Neutrophil (primary cell): ENCODE data around the gene SRSF4.

Experiments used
- H3K27ac ChIP-seq: fragments of 200-600 bp; sonication (generic); 2 replicates; pipeline ENCODE4 v1.5.1; 2016; ENCODE audit warnings: mild to moderate bottlenecking, moderate library complexity
- H3K27me3 ChIP-seq: fragments of 200-600 bp; sonication (generic); 2 replicates; pipeline ENCODE4 v1.6.0; 2016; ENCODE audit warnings: mild to moderate bottlenecking
- H3K36me3 ChIP-seq: fragments of 200-600 bp; sonication (generic); 2 replicates; pipeline ENCODE4 v1.5.1; 2017
- H3K4me1 ChIP-seq, 2 experiments: fragments of 200-600 bp in 1 of 2; sonication (generic) in 1 of 2; 1 replicate in 1 of 2; 2 replicates in 1 of 2; pipeline versions ENCODE4 v1.5.1 to v1.6.1; 2013 to 2016; ENCODE audit warnings: low read depth in 1 of 2, low read length in 1 of 2, mild to moderate bottlenecking in 1 of 2, moderate library complexity in 1 of 2; ENCODE audit not compliant: control insufficient read depth in 1 of 2, insufficient read depth in 1 of 2
- H3K4me3 ChIP-seq, 2 experiments: fragments of 200-600 bp in 1 of 2; sonication (generic) in 1 of 2; 1 replicate in 1 of 2; 2 replicates in 1 of 2; pipeline ENCODE4 v1.5.1; 2013 to 2016; ENCODE audit warnings: low read depth in 1 of 2, low read length in 1 of 2, mild to moderate bottlenecking in 1 of 2, moderate library complexity in 1 of 2
- H3K9me3 ChIP-seq: fragments of 200-600 bp; sonication (generic); 2 replicates; pipeline ENCODE4 v1.5.1; 2016
- CTCF ChIP-seq: fragments of 200-600 bp; sonication (generic); IDR thresholded peaks from 2 replicates; pipeline ENCODE4 v1.5.1; 2016; ENCODE audit warnings: antibody characterized with exemption

The SRSF4 gene

DNA sequence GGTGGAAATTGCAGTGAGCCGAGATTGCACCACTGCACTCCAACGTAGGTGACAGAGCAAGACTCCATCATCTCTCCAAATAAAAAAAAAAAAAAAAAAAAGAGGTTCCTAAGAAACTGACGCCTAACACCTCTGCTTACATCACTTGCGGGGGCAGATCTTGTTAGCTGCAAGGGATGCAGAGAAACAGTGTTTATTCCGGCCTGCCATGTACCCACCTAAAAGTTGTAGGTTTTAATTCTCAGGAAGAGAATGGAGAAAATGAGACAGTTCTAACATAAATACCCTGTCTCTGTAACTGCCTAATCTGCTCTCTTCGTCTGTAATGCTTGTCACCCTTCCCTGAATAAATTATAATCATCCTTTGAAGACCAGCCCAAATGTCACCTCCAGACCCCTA lies 9.0 kb upstream of the SRSF4 start:
- Histone ChIP-seq H3K27ac (no peak overlapping the region), H3K9me3 (no peaks in the 10 kb centered on the region), H3K4me3 (no peak overlapping the region)

GRCh38 chr1:29186707-29187106 lies 5.0 kb upstream of the SRSF4 start:
- H3K36me3 ChIP-seq: no peaks in the 10 kb centered on the region
- TF ChIP-seq CTCF: no peak
- H3K27me3 ChIP-seq: no peaks in the 10 kb centered on the region

More for the DNA sequence above, 9.0 kb upstream of the SRSF4 start:
- H3K27me3 ChIP-seq: no peaks in the 10 kb centered on the region
- TF ChIP-seq CTCF: no peak
- no peaks in the 10 kb centered on the region for H3K4me1 ChIP-seq
- no peaks in the 10 kb centered on the region for H3K36me3 ChIP-seq

GRCh38 chr1:29186252-29186651 lies 4.6 kb upstream of the SRSF4 start:
- Histone ChIP-seq H3K9me3 (no peaks in the 10 kb centered on the region), H3K27me3 (no peaks in the 10 kb centered on the region), H3K4me3 (no peak overlapping the region), H3K4me1 (peaks cover 9 to 11% of the 10 kb centered on the region in 2 experiments), H3K27ac (no peak overlapping the region), H3K36me3 (no peaks in the 10 kb centered on the region)
- TF ChIP-seq CTCF: no peak

More at GRCh38 chr1:29186707-29187106, 5.0 kb upstream of the SRSF4 start:
- Histone ChIP-seq H3K27ac (no peak overlapping the region), H3K4me3 (no peak overlapping the region), H3K4me1 (peaks cover 9 to 11% of the 10 kb centered on the region in 2 experiments), H3K9me3 (no peaks in the 10 kb centered on the region)

- H3K4me1 ChIP-seq: peaks cover 38 to 41% of the 10 kb centered on the region in 2 experiments
- no peak overlapping the region for H3K4me3 ChIP-seq
- H3K36me3 ChIP-seq: no peaks in the 10 kb centered on the region
- no peak overlapping the region for H3K27ac ChIP-seq
- H3K27me3 ChIP-seq: no peaks in the 10 kb centered on the region
- no peak for TF ChIP-seq CTCF
- no peaks in the 10 kb centered on the region for H3K9me3 ChIP-seq
Observed at GRCh38 chr1:29183287-29183686, 1.6 kb upstream of the SRSF4 start.

DNA sequence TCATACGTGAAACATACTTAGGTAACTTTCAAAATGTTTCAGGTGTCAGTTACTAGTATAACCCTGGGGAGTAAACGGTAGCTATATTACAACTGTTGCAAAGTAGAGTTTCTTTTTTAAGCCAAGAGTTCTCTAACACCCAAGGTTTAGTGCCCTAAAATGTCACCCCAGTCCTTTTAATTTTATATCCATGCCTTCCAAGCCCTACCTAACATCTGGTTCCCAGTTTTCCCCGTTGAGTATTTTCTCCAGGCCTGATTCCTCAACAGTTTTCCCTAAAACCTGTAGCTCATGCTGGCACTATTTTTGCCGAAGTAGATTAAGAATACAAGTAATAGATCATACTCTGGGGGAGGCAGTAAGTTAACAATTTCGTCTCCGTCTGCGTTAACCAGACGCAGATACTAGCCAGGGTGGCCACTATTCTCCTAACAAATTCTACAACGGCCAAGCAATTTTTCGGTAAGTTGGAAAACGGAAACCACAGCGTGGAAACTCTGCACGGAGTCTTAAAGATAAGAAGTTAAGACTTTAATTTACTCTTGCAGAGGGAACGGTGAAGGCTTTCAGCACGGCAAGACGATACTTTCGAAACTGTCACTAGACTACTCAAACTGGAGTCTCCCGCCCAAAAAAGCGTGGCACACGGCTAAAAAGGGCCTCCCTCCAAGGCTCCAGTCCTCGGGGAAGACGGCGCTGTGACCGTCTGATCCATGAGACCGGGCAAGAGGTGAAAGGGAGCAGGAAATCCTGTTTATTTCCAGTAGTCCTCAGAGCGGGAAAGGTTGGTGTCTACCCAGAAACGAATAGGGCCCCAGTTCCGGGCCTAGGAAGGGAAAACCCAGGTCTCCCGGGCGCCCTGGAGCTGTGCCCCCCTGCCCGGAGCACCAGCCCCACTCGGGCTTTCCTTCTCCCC lies 945 bp downstream of the SRSF4 start:
- peaks cover 50 to 54% of the 10 kb centered on the region in 2 experiments for H3K4me1 ChIP-seq
- H3K27ac ChIP-seq: peak overlapping the region; percentile 97
- peak overlapping the region; percentile 76 to 100 for H3K4me3 ChIP-seq
- H3K9me3 ChIP-seq: no peaks in the 10 kb centered on the region
- no peaks in the 10 kb centered on the region for H3K27me3 ChIP-seq
- no peak for TF ChIP-seq CTCF
- no peaks in the 10 kb centered on the region for H3K36me3 ChIP-seq
